ENCODE data around the gene SNRPA. TPM values are rescaled to one million over a fixed set of nuclear protein-coding genes. Genes with fewer than 3 reads are reported as not detected.
A peak's percentile ranks its signal among the peaks of the same experiment; 100 is the strongest.

The SNRPA gene
- total and polyA plus RNA-seq, 4 donors: 44.5 to 77.4 (median 58.6) TPM

DNA sequence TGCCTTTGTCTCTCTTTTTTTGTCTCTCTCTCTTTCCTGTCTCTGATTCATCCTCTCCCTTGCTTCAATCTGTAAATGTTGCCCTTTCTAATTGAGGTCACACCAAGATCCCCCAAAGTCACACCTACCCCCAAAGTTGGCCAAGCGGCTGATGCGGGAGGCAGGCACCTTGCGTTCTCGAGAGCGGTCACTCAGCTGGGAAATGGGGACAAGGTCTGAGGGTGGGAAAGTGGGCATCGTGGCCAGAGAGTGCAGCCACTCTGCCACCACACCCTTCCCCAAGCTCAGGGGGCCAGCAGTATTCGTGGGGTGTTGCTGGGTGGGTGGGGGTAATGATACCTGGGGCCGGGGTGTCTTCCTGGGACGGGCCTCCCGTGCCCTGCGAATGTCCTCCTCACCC is 37.1 kb upstream of the SNRPA start:
- H3K36me3 ChIP-seq (ENCODE audit: control insufficient read depth in 4 of 4, insufficient read depth in 4 of 4, low read length in 4 of 4): peaks cover 2 to 16% (median 2%) of the 10 kb centered on the region in 4 donors
- DNase-seq (no peak), ATAC-seq (ENCODE audit: insufficient read depth, low FRiP score) (no peak)
- H3K27me3 ChIP-seq (ENCODE audit: control insufficient read depth in 3 of 3, insufficient read depth in 3 of 3, low read length in 2 of 3): no peaks in the 10 kb centered on the region
- no peaks in the 10 kb centered on the region for H3K9me3 ChIP-seq (ENCODE audit: control insufficient read depth in 4 of 4, insufficient read depth in 3 of 4, low read length in 3 of 4)
- H3K4me3 ChIP-seq: no peak overlapping the region
- H3K9ac ChIP-seq (ENCODE audit: insufficient read depth in 1 of 2, low read length in 2 of 2): peak overlapping the region in 1 of 2 donors; percentile 12
- peak overlapping the region; percentile 81 to 93 for H3K27ac ChIP-seq (ENCODE audit: low read depth in 1 of 2, low read length in 1 of 2)
- WGBS, 2 donors: 81 to 91% methylated on average over 11 of the region's 11 CpGs
- peaks cover 0 to 36% (median 11%) of the 10 kb centered on the region in 5 donors for H3K4me1 ChIP-seq (ENCODE audit: control insufficient read depth in 5 of 5, insufficient read depth in 5 of 5, low read length in 5 of 5)
- TF ChIP-seq, protein P1, sequence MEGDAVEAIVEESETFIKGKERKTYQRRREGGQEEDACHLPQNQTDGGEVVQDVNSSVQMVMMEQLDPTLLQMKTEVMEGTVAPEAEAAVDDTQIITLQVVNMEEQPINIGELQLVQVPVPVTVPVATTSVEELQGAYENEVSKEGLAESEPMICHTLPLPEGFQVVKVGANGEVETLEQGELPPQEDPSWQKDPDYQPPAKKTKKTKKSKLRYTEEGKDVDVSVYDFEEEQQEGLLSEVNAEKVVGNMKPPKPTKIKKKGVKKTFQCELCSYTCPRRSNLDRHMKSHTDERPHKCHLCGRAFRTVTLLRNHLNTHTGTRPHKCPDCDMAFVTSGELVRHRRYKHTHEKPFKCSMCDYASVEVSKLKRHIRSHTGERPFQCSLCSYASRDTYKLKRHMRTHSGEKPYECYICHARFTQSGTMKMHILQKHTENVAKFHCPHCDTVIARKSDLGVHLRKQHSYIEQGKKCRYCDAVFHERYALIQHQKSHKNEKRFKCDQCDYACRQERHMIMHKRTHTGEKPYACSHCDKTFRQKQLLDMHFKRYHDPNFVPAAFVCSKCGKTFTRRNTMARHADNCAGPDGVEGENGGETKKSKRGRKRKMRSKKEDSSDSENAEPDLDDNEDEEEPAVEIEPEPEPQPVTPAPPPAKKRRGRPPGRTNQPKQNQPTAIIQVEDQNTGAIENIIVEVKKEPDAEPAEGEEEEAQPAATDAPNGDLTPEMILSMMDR (IDR thresholded peaks at IDR 0.05; ENCODE audit: control extremely low read depth, extremely low read depth): no peak

DNA sequence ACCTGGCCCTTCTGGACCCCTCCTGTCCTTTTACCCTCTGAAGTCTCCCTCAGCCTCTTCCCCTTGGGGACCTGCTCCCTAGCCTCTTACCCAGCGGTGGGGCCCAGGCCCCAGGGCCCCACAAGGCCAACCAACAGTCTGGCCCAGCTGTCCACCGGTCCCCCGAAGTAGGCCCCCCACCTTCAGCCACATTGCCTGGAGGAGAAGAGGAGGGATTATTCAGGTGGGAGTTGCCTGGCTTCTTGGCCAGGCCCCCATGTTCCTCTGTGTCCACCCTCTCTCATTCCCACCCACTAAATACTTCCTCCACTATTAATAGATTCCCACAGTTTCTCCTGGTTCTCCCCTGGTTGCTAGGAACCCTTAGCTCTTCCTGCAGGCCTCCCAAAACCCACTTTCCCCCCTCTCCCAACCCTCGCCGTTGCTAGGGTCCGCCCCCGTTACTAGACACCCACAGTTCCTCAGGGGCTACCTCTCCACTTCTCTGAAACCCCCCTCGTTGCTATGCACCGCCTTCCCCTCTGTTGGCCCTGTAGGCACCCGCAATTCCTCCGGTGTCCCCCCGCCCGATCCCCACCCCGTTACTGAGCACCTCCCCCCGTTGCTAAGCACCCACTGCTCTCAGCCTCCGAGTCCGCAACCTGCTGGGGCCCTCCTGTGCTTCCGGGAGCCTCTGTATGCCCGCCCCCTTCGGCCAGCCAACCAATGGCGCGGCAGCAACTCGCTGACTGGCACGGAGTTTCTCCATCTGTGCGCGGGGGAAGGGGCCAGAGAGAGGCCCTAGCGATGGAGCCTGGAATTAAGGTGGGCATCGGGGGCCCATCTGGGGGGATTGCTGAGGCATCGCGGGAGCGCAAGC is 36.3 kb upstream of the SNRPA start:
- peaks cover 0 to 41% (median 11%) of the 10 kb centered on the region in 5 donors for H3K4me1 ChIP-seq (ENCODE audit: control insufficient read depth in 5 of 5, insufficient read depth in 5 of 5, low read length in 5 of 5)
- H3K27me3 ChIP-seq (ENCODE audit: control insufficient read depth in 3 of 3, insufficient read depth in 3 of 3, low read length in 2 of 3): no peaks in the 10 kb centered on the region
- DNase-seq: peak; percentile 95
- TF ChIP-seq, protein P1 (IDR thresholded peaks at IDR 0.05; ENCODE audit: control extremely low read depth, extremely low read depth): no peak
- peak overlapping the region; percentile 30 for H3K4me3 ChIP-seq
- H3K9ac ChIP-seq (ENCODE audit: insufficient read depth in 1 of 2, low read length in 2 of 2): peak overlapping the region; percentile 12 to 72
- H3K9me3 ChIP-seq (ENCODE audit: control insufficient read depth in 4 of 4, insufficient read depth in 3 of 4, low read length in 3 of 4): no peaks in the 10 kb centered on the region
- WGBS, 2 donors: 2 to 4% methylated on average over 31 of the region's 31 CpGs
- H3K27ac ChIP-seq (ENCODE audit: low read depth in 1 of 2, low read length in 1 of 2): peak overlapping the region; percentile 86 to 93
- H3K36me3 ChIP-seq (ENCODE audit: control insufficient read depth in 4 of 4, insufficient read depth in 4 of 4, low read length in 4 of 4): peaks cover 0 to 9% (median under 1%) of the 10 kb centered on the region in 4 donors
- ATAC-seq (ENCODE audit: insufficient read depth, low FRiP score): peak; percentile 62

DNA sequence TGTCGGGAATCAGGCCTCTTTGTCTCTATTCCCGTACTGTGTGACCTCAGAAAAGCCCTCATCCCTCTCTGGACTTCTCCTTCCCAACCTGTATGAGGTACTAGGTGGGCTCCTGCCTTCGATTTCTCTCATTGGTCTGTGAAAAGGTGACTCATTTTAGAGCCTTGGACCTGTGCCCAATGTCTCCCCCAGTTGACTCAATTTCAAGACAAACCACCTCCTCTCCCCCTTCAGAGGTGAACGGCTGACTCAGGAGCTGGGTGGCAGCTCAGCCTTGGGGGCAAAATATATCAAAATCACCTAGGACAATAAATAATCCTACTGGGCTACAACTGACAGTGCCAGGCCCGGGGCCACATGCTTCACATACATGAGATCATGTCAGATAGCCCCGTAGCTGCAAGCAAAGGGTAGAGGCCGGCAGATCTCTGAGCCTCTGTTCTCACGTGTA is 34.9 kb upstream of the SNRPA start:
- H3K27ac ChIP-seq (ENCODE audit: low read depth in 1 of 2, low read length in 1 of 2): peak overlapping the region; percentile 93 to 95
- no peak for DNase-seq
- WGBS, 2 donors: 5 to 8% methylated on average over 8 of the region's 8 CpGs
- TF ChIP-seq, protein P1 (IDR thresholded peaks at IDR 0.05; ENCODE audit: control extremely low read depth, extremely low read depth): no peak
- no peaks in the 10 kb centered on the region for H3K27me3 ChIP-seq (ENCODE audit: control insufficient read depth in 3 of 3, insufficient read depth in 3 of 3, low read length in 2 of 3)
- H3K4me3 ChIP-seq: peak overlapping the region; percentile 40
- H3K9ac ChIP-seq (ENCODE audit: insufficient read depth in 1 of 2, low read length in 2 of 2): peak overlapping the region; percentile 72 to 94
- no peak for ATAC-seq (ENCODE audit: insufficient read depth, low FRiP score)
- H3K9me3 ChIP-seq (ENCODE audit: control insufficient read depth in 4 of 4, insufficient read depth in 3 of 4, low read length in 3 of 4): no peaks in the 10 kb centered on the region
- peaks cover 0 to 9% (median 0%) of the 10 kb centered on the region in 4 donors for H3K36me3 ChIP-seq (ENCODE audit: control insufficient read depth in 4 of 4, insufficient read depth in 4 of 4, low read length in 4 of 4)
- peaks cover under 1 to 47% (median 20%) of the 10 kb centered on the region in 5 donors for H3K4me1 ChIP-seq (ENCODE audit: control insufficient read depth in 5 of 5, insufficient read depth in 5 of 5, low read length in 5 of 5)
